ENCODE results near the gene C19orf25.
A peak's percentile ranks its signal among the peaks of the same experiment; 100 is the strongest.
"Not testable (repeated sequence)": the region's sequence is repeated elsewhere in the genome, so short reads cannot be mapped to it uniquely, and the experiment has no call there.

Gene C19orf25

DNA sequence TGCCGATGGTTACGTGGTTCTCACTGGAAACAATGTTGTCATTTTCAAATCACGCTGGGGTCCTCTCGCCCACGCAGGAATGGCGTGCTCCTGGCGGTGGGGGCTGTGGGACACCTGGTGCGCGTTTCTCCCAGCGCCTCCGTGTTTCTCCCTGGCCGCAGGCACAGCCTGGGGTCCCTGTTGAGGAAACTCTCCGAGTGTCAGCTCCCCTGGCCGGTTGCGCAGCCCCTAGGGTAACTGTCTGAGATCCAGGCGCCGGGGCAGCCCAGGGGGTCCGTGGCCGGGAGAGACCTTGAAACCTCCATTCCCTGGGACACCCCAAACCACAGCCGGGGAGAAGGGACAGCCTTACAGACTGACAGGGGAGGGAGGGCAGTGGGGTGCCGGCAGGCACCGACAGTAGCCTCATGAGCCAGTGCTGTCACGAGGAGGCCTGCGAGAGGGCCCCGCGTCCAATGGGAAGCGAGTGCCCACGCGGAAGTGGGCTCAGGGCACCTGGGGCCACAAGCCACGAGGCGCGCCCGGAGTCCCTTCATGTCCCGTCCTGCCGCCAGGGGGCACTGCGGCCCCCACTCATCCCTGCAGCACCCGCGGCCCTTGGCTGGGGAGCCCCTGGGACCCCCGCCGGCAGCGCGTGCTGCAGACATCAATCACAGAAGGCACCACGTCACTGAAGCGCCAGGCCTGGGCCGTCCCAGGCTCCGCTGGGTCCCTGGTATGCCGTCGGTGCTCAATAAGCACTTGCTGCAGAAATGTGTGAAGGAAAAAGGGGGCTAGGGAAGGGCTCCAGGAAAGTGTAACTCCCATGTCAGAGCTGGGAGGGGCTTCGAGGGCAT, 24.3 kb upstream of the C19orf25 start:
- H3K9ac ChIP-seq (ENCODE audit: insufficient read length) = peak overlapping the region; percentile 37
- no peaks in the 10 kb centered on the region for H3K36me3 ChIP-seq (ENCODE audit: insufficient read depth, low read length)
- DNase-seq (ENCODE audit: low read depth, low spot score) = no peak
- no peak overlapping the region for H3K27ac ChIP-seq
- H3K4me3 ChIP-seq = peak overlapping the region; percentile 52
- no peaks in the 10 kb centered on the region for H3K9me3 ChIP-seq (ENCODE audit: low read depth, low read length)
- no peak for TF ChIP-seq EZH2 (IDR thresholded peaks at IDR 0.05)
- TF ChIP-seq FOXP2 (optimal IDR thresholded peaks at IDR 0.05; ENCODE audit: control extremely low read depth, extremely low read length, insufficient read depth) = no peak
- TF ChIP-seq POLR2AphosphoS5 (IDR thresholded peaks at IDR 0.05; ENCODE audit: borderline replicate concordance, low read depth, low read length) = no peak

DNA sequence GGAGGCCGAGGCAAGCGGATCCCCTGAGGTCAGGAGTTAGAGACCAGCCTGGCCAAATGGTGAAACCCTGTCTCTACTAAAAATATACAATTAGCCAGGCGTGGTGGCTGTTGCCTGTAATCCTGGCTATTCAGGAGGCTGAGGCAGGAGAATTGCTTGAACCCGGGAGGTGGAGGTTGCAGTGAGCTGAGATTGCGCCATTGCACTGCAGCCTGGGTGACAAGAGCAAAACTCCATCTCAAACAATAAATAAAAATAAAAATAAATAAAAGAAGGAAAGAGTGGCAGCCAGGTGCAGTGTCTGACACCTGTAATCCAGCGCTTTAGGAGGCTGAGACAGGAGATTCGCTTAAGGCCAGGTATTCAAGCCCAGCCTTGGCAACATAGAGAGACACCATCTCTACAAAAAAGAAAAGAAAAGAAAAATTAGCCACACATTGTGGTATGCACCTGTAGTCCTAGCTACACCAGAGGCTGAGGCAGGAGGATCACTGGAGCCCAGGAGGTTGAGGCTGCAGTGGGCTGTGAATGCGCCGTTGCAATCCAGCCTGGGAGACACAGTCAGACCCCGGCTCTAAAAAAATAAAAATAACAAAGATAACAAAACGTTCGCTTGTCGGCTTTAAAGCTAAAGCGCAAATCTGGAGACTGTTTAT, 23.5 kb upstream of the C19orf25 start:
- no peak overlapping the region for H3K27ac ChIP-seq
- TF ChIP-seq EZH2 (IDR thresholded peaks at IDR 0.05) = no peak
- TF ChIP-seq POLR2AphosphoS5 (IDR thresholded peaks at IDR 0.05; ENCODE audit: borderline replicate concordance, low read depth, low read length) = no peak
- no peak for TF ChIP-seq FOXP2 (optimal IDR thresholded peaks at IDR 0.05; ENCODE audit: control extremely low read depth, extremely low read length, insufficient read depth)
- DNase-seq (ENCODE audit: low read depth, low spot score) = no peak
- no peak overlapping the region for H3K4me3 ChIP-seq
- no peaks in the 10 kb centered on the region for H3K36me3 ChIP-seq (ENCODE audit: insufficient read depth, low read length)
- H3K9ac ChIP-seq (ENCODE audit: insufficient read length) = peak overlapping the region; percentile 37
- H3K9me3 ChIP-seq (ENCODE audit: low read depth, low read length) = no peaks in the 10 kb centered on the region

DNA sequence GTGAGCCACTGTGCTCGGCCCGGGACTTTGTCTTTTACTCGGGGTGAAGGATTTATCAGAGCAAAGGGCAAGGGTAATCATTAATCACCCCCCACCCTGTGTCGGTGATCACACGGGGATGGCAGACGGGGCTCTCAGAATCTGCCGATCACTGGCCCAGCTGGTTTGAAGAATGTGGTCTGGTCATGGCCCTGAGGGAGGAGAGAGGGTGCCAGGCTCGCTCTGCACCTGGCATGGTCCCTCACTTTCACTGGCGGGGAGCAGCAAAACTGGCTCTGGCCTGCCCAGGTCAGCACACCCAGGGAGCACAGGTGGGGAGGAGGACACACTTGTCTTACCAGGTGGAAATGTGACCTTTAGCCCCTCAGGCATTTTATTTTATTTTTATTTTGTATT, 22.2 kb upstream of the C19orf25 start:
- Histone ChIP-seq H3K9me3 (ENCODE audit: low read depth, low read length) (no peaks in the 10 kb centered on the region), H3K36me3 (ENCODE audit: insufficient read depth, low read length) (no peaks in the 10 kb centered on the region), H3K9ac (ENCODE audit: insufficient read length) (no peak overlapping the region), H3K27ac (no peak overlapping the region), H3K4me3 (no peak overlapping the region)
- no peak for TF ChIP-seq POLR2AphosphoS5 (IDR thresholded peaks at IDR 0.05; ENCODE audit: borderline replicate concordance, low read depth, low read length)
- no peak for TF ChIP-seq EZH2 (IDR thresholded peaks at IDR 0.05)
- DNase-seq (ENCODE audit: low read depth, low spot score) = no peak

DNA sequence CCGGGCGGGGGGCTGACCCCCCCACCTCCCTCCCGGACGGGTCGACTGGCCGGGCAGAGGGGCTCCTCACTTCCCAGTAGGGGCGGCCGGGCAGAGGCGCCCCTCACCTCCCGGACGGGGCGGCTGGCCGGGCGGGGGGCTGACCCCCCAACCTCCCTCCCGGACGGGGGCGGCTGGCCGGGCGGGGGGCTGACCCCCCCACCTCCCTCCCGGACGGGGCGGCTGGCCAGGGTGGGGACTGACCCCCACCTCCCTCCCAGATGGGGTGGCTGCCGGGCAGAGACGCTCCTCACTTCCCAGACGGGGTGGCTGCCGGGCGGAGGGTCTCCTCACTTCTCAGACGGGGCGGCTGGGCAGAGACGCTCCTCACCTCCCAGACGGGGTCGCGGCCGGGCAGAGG, 20.2 kb upstream of the C19orf25 start:
- not testable (repeated sequence) for H3K27ac ChIP-seq; DNase-seq (ENCODE audit: low read depth, low spot score)

DNA sequence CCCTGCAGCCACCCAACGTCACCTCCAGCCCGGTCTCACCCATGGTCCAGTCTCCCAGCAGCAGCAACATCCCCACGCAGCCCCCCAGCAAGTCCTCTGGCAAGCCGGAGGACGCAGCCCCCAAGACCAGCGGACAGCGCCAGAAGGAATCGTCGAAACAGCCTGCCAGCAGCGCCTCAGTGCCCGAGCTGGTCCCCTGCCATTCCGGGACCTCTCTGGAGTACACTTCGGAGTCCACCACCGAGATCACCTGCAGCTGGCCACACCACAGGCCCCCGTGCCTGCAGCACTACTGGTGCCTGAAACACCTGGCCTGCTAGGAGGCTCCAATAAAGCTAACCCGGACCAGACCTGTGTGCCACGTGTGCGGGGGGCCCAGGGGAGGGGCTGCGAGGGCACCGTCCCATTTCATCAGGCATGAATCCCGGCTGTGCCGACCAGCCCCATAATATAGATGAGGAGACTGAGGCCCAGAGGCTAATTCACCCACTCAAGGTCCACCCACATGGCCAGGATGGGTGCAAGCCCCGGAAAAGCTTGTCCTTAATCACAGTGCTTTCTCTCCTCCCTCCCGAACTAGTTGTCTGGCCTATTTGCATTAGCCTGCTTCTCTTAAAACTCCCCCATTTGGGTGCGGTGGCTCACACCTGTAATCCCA, 18.7 kb upstream of the C19orf25 start:
- Histone ChIP-seq H3K9ac (ENCODE audit: insufficient read length) (no peak overlapping the region), H3K4me3 (no peak overlapping the region; the same call in 1 of the 2 replicates), H3K36me3 (ENCODE audit: insufficient read depth, low read length) (no peaks in the 10 kb centered on the region), H3K9me3 (ENCODE audit: low read depth, low read length) (no peaks in the 10 kb centered on the region), H3K27ac (no peak overlapping the region)
- no peak for DNase-seq (ENCODE audit: low read depth, low spot score)
- TF ChIP-seq EZH2 (IDR thresholded peaks at IDR 0.05) (no peak), POLR2AphosphoS5 (IDR thresholded peaks at IDR 0.05; ENCODE audit: borderline replicate concordance, low read depth, low read length) (no peak), FOXP2 (optimal IDR thresholded peaks at IDR 0.05; ENCODE audit: control extremely low read depth, extremely low read length, insufficient read depth) (no peak)

More for the DNA sequence above, 20.2 kb upstream of the C19orf25 start:
- H3K36me3 ChIP-seq (ENCODE audit: insufficient read depth, low read length); H3K4me3 ChIP-seq; H3K9ac ChIP-seq (ENCODE audit: insufficient read length); H3K9me3 ChIP-seq (ENCODE audit: low read depth, low read length): not testable (repeated sequence)

DNA sequence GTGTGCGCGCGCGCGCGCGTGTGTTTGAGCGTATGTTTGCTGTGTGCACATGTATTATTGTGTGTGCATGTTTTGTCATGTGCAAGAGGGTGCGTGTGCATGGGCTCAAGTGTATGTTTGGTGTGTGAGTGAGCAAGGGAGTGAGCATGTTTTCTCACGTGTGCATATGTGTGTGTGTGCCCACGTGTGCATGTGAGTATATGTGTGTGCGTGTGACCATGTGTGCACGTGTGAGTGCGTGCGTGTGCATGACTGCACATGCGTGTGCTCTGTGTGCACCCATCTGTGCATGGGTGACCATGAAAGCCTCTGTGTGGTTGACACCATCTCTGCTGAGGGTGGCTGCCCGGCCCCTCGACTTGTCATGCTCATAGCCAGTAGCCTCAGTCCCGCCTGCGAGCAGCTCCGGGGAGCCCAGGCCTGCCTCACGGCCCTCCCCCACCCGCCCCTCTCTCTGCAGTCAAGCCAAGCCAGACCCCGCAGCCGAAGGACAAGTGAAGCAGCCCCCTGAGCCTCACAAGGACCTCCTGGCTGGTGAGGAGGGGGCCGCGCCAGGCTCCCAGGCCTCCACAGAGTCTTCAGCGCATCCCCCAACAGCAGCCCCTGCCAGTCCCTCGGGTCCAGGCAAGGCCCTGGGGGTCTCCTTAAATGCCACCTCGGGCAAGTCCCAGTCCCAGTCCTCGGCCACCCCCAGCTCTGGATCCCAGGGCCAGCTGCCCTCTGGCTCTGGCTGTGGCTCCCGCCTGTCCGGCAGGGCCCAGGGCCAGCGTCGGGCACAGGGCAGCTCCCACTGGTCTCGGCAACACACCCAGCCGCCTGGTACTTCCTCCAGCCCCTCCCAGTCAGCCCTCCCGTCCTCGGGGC, 17.9 kb upstream of the C19orf25 start:
- no peak for DNase-seq (ENCODE audit: low read depth, low spot score)
- Histone ChIP-seq H3K27ac (no peak overlapping the region), H3K9ac (ENCODE audit: insufficient read length) (no peak overlapping the region), H3K36me3 (ENCODE audit: insufficient read depth, low read length) (no peaks in the 10 kb centered on the region), H3K4me3 (no peak overlapping the region), H3K9me3 (ENCODE audit: low read depth, low read length) (no peaks in the 10 kb centered on the region)
- no peak for TF ChIP-seq POLR2AphosphoS5 (IDR thresholded peaks at IDR 0.05; ENCODE audit: borderline replicate concordance, low read depth, low read length)
- TF ChIP-seq EZH2 (IDR thresholded peaks at IDR 0.05) = no peak
- TF ChIP-seq FOXP2 (optimal IDR thresholded peaks at IDR 0.05; ENCODE audit: control extremely low read depth, extremely low read length, insufficient read depth) = no peak

DNA sequence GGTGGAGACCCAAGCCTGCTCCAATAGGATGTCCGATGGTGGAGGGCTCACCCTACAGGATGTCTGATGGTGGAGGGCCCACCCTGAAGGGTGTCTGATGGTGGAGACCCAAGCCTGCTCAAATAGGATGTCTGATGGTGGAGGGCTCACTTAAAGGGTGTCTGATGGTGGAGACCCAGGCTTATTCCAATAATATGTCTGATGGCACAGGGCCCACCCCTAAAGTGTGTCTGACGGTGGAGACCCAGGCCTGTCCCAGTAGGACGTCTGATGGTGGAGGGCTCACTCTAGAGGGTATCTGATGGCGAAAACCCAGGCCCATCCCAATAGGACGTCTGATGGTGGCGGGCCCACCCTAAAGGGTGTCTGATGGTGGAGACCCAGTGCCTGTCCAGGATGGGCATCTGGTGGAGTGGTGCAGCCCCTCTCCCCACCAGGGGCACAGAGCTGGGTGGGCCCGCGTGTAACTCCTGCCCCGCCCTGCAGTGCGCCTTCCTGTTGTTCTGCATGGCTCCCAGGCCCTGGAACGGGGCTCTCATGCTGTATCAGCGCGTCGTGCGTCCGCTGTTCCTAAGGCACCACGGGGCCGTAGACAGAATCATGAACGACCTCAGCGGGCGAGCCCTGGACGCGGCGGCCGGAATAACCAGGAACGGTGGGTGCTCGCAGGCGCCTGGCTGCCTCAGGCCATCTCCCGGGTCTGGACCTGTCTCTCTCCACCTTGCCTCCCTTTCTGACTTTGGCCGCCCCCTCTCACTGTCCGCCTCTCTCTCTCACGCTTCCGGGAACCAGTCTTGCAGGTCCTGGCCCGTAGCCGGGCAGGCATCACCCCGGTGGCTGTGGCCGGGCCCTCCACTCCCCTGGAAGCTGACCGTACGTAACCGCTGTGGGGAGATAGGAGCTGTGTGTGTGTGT, 17.0 kb upstream of the C19orf25 start:
- TF ChIP-seq FOXP2 (optimal IDR thresholded peaks at IDR 0.05; ENCODE audit: control extremely low read depth, extremely low read length, insufficient read depth) (no peak), EZH2 (IDR thresholded peaks at IDR 0.05) (no peak), POLR2AphosphoS5 (IDR thresholded peaks at IDR 0.05; ENCODE audit: borderline replicate concordance, low read depth, low read length) (no peak)
- no peak overlapping the region for H3K9ac ChIP-seq (ENCODE audit: insufficient read length)
- no peak overlapping the region for H3K4me3 ChIP-seq
- no peak overlapping the region for H3K27ac ChIP-seq
- no peak for DNase-seq (ENCODE audit: low read depth, low spot score)
- H3K36me3 ChIP-seq (ENCODE audit: insufficient read depth, low read length) = no peaks in the 10 kb centered on the region
- H3K9me3 ChIP-seq (ENCODE audit: low read depth, low read length) = no peaks in the 10 kb centered on the region

Measured in SK-N-MC (cell line).